GM21515 (cell line): Measurements from ENCODE around the gene GABRB2.
"Not testable (repeated sequence)": the region's sequence is repeated elsewhere in the genome, so short reads cannot be mapped to it uniquely, and the experiment has no call there.

ENCODE experiments used
- ATAC-seq: cut with Tn5 transposase; IDR thresholded peaks from one replicate; pipeline ENCODE4 v1.9.1; 2021; ENCODE audit not compliant: unreplicated experiment

Gene GABRB2

DNA sequence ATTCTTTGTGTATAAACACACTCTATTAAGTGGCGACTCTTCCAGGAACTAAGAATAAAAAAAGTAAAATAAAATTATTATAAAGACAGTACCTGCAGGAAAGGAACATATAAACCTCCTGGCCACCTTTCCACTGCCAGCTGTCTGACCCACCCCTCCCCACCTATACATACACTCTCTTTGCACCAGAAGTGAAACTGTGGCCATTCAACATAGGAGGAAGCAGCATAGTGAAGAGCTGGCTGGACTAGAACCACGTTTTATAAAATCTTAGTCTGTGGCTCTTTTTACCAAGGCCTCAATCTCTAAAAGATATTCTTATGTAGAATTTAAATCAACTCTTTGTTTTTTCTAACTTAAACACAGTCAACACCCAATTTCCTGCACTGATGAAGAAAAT is 289.6 kb downstream of the GABRB2 start:
- no peak for ATAC-seq

- ATAC-seq: not testable (repeated sequence)
Observed at GRCh38 chr5:161252955-161253354, 293.6 kb downstream of the GABRB2 start.

DNA sequence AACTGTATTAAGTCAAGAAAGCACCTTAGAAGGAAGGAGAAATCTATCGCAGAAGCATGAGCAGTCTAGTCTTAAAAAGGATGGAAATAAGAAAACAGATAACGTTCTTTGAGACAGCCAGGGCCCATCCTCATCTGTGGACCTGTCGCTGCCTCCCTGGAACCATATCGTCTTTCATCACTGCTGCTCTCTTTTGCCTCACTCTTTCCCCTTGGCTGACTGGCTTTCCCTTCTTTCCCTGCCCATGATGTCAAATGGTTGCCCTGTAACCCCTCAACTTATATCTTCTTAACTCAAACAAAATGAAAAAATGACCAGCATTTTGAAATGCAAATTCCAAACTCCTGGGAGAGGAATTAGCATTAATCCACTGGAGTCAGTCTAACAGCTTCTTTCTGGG is 299.8 kb downstream of the GABRB2 start:
- no peak for ATAC-seq

DNA sequence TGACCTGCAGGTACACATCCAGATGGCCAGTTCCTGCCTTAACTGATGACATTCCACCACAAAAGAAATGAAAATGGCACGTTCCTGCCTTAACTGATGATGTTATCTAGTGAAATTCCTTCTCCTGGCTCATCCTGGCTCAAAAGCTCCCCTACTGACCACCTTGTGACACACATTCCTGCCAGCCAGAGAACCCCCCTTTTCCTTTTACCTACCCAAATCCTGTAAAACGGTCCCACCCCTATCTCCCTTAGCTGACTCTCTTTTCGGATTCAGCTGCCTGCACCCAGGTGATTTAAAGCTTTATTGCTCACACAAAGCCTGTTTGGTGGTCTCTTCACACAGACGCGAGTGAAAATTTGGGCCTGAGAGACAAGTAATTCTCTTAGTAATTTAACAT is 300.7 kb downstream of the GABRB2 start:
- ATAC-seq: not testable (repeated sequence)
